GM12864 (cell line): ENCODE results near the gene ALDH9A1.
"Not testable (repeated sequence)": the region's sequence is repeated elsewhere in the genome, so short reads cannot be mapped to it uniquely, and the experiment has no call there.

Source experiments
- DNase-seq: peaks from one replicate; pipeline ENCODE4 v3.0.0-alpha.2; 2011; ENCODE audit warnings: low read depth
- H3K4me3 ChIP-seq: 2 replicates; pipeline ENCODE4 v1.5.1; 2011; ENCODE audit warnings: mild to moderate bottlenecking, low read depth, low read length, control low read depth
- CTCF ChIP-seq: IDR thresholded peaks from 2 replicates; pipeline ENCODE4 v1.5.1; 2011; ENCODE audit warnings: low read depth, mild to moderate bottlenecking, moderate library complexity, low read length, control low read depth, inconsistent platforms; ENCODE audit errors: missing control alignments

ALDH9A1 gene

GRCh38 chr1:165686121-165686970, 12.0 kb downstream of the ALDH9A1 start:
- H3K4me3 ChIP-seq: no peak overlapping the region
- peak; percentile 10 for DNase-seq
- peak; percentile 21 for TF ChIP-seq CTCF

- TF ChIP-seq CTCF: no peak
- no peak for DNase-seq
- no peak overlapping the region for H3K4me3 ChIP-seq
Observed at GRCh38 chr1:165683848-165684485, 14.4 kb downstream of the ALDH9A1 start.

GRCh38 chr1:165680773-165681172, 17.6 kb downstream of the ALDH9A1 start:
- H3K4me3 ChIP-seq, DNase-seq: not testable (repeated sequence)

GRCh38 chr1:165680303-165680702, 18.1 kb downstream of the ALDH9A1 start:
- no peak overlapping the region for H3K4me3 ChIP-seq
- no peak for TF ChIP-seq CTCF
- no peak for DNase-seq

GRCh38 chr1:165679282-165680036, 18.9 kb downstream of the ALDH9A1 start:
- DNase-seq: no peak
- no peak overlapping the region for H3K4me3 ChIP-seq
- TF ChIP-seq CTCF: no peak

GRCh38 chr1:165678509-165678908, 19.9 kb downstream of the ALDH9A1 start:
- no peak for TF ChIP-seq CTCF
- DNase-seq: no peak
- H3K4me3 ChIP-seq: no peak overlapping the region

- DNase-seq: no peak
- TF ChIP-seq CTCF: no peak
- H3K4me3 ChIP-seq: no peak overlapping the region
Observed at GRCh38 chr1:165675794-165676193, 22.6 kb downstream of the ALDH9A1 start.
